CD4-positive, alpha-beta T cell treated with Interleukin-15 for 4 hours (primary cell): Measurements from ENCODE around the gene AHDC1.
"Not testable (repeated sequence)": the region's sequence is repeated elsewhere in the genome, so short reads cannot be mapped to it uniquely, and the experiment has no call there.

Experiments used
- DNase-seq: peaks from one replicate; pipeline ENCODE4 v3.0.0-alpha.2; 2020; ENCODE audit warnings: low spot score

Gene AHDC1

GRCh38 chr1:27566462-27567145, 37.3 kb downstream of the AHDC1 start:
- DNase-seq, result no peak

- no peak for DNase-seq
Observed at GRCh38 chr1:27564710-27565649, 39.0 kb downstream of the AHDC1 start.

GRCh38 chr1:27563591-27564471, 40.1 kb downstream of the AHDC1 start:
- no peak for DNase-seq

- no peak for DNase-seq
Observed at GRCh38 chr1:27563341-27563590, 40.7 kb downstream of the AHDC1 start.

- no peak for DNase-seq
Observed at GRCh38 chr1:27562534-27563340, 41.2 kb downstream of the AHDC1 start.

- DNase-seq, result no peak
Observed at GRCh38 chr1:27562021-27562420, 41.9 kb downstream of the AHDC1 start.

- no peak for DNase-seq
Observed at GRCh38 chr1:27561124-27561899, 42.6 kb downstream of the AHDC1 start.

GRCh38 chr1:27560268-27561123, 43.4 kb downstream of the AHDC1 start:
- no peak for DNase-seq

- no peak for DNase-seq
Observed at GRCh38 chr1:27559466-27560030, 44.4 kb downstream of the AHDC1 start.

GRCh38 chr1:27557596-27558340, 46.2 kb downstream of the AHDC1 start:
- no peak for DNase-seq

- DNase-seq, result peak; percentile 77
Observed at GRCh38 chr1:27556781-27557595, 47.0 kb downstream of the AHDC1 start.

GRCh38 chr1:27556435-27556780, 47.5 kb downstream of the AHDC1 start:
- no peak for DNase-seq

- no peak for DNase-seq
Observed at GRCh38 chr1:27555700-27556424, 48.1 kb downstream of the AHDC1 start.

- DNase-seq, result no peak
Observed at GRCh38 chr1:27554759-27555699, 48.9 kb downstream of the AHDC1 start.

- DNase-seq, result no peak
Observed at GRCh38 chr1:27554293-27554692, 49.7 kb downstream of the AHDC1 start.

GRCh38 chr1:27553823-27554222, 50.1 kb downstream of the AHDC1 start:
- DNase-seq, result not testable (repeated sequence)
